GM19023 (cell line): ENCODE data around the gene ANGEL2.
A peak's percentile ranks its signal among the peaks of the same experiment; 100 is the strongest.
"Not testable (repeated sequence)": the region's sequence is repeated elsewhere in the genome, so short reads cannot be mapped to it uniquely, and the experiment has no call there.

Source experiments
- ATAC-seq: cut with Tn5 transposase; IDR thresholded peaks from one replicate; pipeline ENCODE4 v1.9.1; 2021; ENCODE audit warnings: mild to moderate bottlenecking, moderate library complexity; ENCODE audit not compliant: unreplicated experiment

Gene ANGEL2, protein sequence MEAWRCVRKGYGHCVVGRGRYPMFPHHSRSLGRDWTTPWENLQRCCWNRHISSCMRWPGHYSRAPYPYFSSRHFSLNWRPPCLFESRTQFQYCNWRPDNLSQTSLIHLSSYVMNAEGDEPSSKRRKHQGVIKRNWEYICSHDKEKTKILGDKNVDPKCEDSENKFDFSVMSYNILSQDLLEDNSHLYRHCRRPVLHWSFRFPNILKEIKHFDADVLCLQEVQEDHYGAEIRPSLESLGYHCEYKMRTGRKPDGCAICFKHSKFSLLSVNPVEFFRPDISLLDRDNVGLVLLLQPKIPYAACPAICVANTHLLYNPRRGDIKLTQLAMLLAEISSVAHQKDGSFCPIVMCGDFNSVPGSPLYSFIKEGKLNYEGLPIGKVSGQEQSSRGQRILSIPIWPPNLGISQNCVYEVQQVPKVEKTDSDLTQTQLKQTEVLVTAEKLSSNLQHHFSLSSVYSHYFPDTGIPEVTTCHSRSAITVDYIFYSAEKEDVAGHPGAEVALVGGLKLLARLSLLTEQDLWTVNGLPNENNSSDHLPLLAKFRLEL

DNA sequence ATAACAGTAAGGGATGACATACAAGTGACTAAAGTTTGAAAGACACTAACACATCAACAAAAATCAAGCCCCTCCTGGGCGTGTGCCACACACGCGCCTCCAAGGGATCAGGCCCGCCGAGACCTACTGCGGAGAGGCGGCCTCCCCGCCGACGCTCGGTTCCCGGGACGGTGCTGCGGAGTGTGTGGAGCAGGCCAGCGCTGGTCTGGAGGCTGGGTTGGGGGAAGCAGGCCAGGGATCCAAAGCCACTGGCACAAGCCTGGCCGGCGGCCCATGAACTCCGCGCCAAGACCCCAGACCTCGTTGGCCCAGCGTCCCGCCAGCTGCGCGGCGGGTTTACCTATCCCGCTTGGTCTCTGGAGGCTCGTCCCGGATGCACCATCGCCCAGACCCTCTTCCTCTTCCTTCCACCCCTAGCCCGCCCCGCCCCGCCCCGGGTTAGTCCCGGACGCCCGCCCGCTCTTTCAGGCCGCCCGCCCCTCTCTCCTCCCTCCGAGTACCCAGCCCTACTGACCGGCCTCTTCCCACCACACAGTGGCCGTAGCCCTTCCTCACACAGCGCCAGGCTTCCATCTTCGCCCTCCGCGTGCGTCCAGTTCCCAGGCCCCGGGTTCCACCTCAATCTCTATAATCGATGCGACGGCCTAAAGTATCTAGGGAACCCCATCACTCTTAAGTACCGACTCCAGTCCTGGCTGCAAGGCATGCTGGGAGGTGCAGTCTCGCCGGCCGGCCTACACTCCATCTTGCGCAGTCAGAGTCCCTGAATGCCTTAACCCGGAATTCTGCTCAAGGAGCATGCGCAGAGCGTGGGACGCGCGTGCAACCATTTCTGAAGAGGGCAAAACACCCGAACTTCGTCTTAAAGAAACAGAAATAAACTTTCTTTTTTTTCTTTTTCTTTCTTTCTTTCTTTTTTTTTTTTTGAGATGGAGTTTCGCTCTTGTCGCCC is at the start of gene ANGEL2:
TSS of gene ANGEL2 (minus strand) at position 769 of the 952 bp plus-strand sequence. CDS start at position 573, 196 bp downstream.
- peak; percentile 91 for ATAC-seq

DNA sequence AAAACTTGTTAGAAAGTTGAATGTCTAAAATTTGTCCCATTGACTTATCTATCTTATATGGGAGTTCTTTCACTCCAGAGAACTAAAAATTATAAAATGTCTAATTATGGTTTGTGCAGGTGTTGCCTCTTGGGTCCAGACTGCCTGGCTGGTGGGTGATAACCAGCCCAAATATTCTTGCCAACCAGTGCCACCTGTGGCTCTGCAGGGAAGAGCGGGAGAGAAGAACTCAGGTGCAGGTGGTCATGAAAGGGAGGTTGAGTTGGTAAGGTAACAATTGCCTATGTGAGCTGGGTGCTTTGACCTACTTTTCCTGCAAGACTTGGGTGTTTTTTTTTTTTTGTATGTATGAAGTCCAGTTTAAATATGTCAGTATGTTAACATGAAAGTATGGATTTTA is 45.6 kb upstream of the ANGEL2 start:
- ATAC-seq, result no peak

DNA sequence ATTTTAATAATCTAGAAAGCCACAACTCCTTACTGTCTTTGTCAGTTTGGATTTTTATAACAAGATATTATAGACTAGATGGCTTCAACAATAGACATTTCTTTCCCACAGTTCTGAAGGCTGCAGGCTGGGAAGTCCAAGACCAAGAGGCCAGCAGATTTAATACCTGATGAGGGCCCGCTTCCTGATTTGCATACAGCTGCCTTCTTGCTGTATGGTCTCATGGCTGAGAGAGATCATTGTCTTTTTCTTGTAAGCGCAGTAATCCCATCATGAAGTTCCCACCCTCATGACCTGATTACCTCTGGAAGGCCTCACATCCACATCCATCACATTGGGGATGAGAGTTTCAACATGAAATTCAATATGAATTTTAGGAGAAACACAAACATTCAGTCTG is 45.2 kb upstream of the ANGEL2 start:
- ATAC-seq, result no peak

DNA sequence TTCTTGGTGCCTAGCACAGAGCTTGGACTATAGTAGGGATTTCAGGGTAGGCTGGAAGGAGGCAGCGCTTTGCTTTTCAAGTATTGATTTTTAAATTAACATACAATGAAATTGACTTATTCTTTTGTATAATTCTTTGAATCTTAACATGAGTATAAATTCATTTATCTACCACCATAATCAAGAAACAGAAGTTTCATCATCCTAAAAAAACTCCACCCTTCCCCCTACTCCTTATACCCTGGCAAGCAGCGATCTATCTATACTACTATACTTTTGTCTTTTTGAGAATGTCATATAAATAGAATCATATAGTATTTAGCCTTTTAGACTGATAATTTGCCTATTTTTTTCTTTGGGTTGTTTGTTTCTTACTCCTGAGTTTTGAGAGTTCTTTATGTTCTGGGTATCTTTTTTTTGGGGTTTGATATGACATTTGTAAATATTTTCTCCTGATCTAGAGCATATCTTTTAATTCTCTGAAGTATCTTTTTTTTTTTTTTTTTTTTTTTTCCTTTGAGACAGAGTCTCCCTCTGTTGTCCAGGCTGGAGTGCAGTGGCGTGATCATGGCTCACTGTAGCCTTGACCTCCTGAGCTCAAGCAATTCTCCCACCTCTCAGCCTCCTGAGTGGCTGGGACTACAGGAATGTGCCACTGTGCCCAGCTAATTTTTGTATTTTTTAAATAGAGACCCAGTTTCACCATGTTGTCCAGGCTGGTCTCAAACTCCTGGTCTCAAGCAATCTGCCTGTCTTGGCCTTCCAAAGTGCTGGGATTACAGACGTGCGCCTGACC is 41.8 kb upstream of the ANGEL2 start:
- ATAC-seq, result no peak

DNA sequence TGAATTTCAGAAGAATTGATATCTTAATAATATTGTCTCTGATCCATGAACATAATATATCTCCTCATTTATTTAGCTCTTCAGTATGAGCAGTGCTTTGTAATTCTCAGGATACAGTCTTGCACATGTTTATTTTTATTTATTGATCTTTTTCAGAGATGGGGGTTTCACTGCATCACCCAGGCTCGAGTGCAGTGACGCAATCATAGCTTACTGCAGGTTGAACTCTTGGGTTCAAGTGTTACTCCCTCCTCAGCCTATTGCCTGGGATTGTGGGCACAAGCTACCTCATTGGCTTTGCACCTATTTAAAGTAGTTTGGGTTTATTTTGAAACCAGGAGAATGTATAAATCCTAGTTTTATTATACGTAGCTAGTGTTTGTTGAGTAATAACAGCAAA is 40.1 kb upstream of the ANGEL2 start:
- ATAC-seq, result no peak

DNA sequence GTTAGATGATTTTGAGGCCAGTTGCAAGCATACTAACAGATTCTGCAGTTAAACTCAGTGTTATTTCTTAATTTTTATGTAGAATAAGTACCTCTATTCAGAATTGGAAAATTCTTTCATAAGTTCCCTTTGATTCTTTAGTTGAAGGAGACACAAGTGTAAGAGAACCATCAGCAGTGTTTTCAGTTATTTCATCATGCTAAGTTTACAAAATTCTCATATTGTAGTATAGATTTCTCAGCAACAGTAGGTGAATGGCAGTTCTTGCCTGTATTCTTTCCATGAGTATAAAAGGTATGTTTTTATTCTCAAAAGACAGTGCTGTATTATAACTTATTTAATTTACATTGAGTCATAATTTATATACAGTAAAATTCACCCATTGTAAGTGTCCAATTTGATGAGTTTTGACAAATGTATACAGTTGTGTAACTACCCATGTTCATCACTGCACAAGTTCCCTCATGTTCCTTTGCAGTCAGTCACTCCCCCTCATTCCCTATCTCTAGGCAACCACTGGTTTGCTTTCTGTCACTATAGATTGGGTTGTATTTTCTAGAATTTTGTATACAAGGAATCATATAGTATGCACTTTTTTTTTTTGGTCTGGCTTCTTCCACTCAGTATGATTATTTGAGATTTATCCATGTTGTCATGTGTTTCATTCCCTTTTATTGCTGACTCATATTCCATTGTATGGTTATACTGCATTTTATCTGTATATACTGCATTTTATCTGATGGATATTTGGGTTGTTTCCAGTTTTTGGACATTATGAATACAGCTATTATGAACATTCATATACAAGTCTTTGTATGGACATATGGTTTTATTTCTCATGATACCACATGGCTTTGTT is 39.3 kb upstream of the ANGEL2 start:
- no peak for ATAC-seq

DNA sequence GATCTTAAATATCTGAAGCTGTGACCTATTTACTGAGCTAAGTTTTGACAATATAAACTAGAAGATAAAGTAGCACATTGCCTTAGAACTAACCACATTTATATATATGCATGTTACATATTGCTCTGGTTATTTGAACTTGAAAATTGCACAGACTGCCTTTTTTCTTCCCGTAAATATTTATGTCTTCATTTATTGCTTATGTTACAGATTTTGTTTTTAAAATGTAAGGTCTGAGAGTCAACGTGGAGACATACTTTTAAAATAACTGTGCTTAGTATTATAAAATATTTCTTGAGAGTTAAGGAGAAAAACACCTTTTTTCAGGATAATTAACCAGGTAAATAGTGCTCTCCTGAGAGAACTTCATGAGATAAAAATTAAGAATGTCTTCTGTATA is 38.5 kb upstream of the ANGEL2 start:
- no peak for ATAC-seq

DNA sequence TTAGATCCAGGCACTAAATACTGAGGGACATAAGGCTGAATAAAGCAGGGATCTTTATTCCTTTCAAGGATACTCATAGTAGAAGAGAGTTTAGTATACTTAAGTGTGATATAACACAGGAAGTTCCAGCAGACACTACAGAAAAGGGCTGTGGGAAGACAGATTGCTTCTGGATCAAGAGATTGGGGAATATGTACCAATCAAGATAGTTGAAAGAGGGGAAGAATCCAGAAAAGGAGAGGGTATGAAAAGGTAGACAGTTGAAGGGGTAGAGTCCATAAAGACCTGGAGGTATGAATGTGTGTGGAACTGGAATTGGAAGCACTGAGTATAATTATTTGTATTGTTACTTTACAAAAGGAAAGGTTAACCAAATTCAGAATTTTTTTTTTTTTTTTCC is 37.8 kb upstream of the ANGEL2 start:
- no peak for ATAC-seq

DNA sequence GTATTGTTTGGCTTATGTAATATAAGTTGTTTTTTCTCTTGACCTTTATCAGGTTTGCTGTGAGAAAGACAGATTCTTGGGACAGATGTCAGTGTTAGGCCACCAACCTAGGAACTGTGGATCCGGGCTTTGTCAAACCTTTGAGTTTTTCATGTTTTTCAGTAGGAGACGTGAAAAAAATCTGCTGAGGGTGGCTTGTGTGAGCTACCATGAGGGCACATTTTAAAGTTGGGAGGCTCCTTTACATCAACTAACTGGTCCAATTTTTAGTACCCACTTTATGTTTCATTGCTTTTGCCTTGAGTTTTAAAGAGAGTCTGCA is 36.2 kb upstream of the ANGEL2 start:
- ATAC-seq, result no peak

DNA sequence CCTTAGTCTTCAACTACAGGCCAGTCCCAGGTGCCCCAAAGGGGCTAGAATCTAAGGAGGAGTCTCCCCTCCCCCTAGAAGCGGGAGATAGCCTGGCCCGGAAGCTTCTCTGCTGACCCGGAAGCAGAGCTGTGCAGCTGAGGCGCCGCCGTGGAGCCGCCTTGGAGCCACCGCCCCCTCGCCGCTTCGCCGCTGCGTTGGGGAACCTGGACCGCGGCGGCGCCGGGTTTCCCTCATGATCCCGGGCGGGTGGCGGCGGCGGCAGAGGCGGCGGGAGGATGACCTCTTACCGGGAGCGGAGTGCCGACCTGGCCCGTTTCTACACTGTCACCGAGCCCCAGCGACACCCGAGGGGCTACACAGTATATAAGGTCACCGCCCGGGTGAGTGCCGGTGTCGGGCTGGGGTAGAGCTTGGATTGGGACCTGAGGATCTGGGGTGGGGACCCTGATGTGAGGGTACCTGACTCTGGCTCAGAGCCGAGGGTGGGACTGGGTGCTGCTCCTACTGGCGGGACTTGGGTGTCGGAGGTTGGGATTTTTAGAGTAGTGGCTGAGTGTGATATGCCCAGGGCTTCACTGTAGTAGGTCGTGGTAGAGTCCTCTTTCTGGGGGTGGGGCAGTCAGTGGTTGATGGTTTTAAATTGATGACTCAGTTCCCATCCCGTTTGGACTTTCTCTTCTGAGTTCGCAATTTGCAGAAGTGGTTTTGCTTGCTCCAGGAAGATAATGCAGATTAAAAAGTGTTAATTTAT is 35.6 kb upstream of the ANGEL2 start, which contains the start of gene RPS6KC1:
TSS of gene RPS6KC1 (plus strand) at position 115 of the 754 bp plus-strand sequence. CDS start at position 279, 164 bp downstream.
- peak; percentile 99 for ATAC-seq

DNA sequence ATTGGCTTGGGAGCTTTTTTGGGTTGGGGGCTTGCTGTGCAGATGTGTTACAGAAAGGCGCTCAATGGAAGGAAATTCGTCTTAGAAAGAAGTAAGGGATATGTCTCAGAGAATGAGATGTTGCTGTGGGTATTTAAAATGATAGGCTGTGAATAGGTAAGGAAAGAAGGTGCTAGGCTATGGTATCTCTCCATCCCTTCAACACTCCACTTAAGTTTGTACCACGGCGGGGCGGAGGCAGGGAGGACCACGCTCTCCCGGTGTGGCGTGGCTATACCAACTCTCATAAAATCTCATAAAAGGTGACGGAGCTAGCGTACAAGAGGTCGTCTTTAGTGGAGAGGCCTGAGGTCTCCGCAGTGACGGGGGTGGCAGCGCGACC is 35.1 kb upstream of the ANGEL2 start:
- ATAC-seq, result peak; percentile 34

DNA sequence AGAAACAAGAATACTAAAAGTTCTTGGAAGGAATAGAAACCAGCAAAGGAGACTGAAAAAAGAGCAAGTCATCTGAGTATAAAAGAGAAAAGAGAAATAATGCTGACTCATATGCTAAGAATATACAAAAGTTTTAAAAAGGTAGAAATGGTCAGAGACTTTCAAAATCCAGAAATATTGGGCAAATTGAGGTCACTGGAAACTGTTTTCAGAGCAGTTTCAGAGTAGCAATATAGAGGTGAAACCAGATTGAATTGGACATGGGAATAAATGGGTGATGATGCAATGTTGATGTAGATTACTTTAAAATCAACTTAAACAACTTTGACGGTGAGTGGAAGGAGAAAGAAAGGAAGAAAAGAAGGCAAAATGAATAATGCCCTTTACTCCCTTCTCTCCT is 33.6 kb upstream of the ANGEL2 start:
- ATAC-seq, result no peak

DNA sequence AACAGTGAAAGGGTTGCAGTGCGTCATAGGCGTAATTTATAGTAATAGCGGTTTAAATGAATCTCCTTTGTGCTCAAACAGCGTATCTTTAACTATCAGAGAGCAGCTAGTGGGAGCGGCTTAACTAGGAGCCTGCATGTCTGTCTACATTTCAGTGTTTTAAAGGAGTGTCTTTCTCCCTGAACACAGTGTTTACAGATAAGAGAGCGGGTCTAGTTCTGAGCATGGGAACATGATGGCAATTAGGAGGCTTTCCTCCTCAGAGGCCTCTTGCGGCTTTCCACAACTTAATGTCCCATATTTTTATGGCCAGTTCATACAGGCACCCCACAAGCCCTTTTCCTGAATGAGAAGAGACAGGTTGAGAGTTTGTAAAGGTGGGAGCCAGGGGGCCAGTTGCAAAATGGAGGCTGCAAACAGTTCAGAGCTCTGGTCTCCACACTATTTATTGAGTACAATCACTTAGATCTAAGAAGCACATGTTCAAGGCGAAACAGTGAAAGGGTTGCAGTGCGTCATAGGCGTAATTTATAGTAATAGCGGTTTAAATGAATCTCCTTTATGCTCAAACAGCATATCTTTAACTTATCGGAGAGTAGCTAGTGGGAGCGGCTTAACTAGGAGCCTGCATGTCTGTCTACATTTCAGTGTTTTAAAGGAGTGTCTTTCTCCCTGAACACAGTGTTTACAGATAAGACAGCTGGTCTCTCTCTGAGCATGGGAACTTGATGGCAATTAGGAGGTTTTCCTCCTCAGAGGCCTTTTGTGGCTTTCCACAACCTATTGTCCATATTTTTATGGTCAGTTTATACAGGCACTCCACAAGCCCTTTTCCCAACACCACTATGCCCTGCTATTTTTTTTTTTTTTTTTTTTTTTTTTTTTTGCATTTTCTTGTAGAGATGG is 29.9 kb upstream of the ANGEL2 start:
- ATAC-seq, result not testable (repeated sequence)

DNA sequence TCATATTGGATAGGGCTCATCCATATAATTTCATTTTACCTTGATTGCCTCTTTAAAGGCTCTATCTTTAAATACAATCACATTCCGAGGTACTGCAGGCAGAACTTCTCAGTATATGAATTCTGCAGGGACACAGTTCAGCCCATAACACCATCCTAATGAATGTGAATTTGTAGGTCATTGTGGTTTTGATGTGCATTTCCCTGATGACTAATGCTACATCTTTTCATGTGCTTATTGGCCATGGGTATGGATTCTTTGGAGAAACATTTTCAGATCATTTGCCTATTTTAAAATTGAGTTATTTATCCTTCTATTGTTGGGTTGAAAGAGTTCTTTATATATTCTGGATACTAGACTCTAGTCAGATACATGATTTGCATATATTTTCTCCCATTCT is 25.8 kb upstream of the ANGEL2 start:
- no peak for ATAC-seq

DNA sequence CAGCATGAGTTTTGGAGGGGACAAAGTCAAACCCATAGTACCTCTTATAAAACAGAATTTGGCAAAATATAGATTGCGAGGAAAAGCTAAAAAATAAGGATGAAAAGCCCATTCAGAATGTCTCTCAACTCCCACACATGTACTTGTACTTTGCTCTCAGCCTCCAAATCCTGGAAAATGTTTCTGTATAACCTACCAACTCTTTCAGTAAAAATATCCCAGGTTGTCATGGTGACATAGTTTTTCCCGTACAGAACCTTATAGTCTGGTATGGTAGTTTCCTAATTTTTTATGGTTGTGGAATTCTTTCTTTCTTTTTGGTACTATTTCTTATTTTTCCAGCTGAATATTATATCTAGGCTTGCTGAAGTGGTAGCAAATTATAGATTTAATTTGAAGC is 19.9 kb upstream of the ANGEL2 start:
- no peak for ATAC-seq

DNA sequence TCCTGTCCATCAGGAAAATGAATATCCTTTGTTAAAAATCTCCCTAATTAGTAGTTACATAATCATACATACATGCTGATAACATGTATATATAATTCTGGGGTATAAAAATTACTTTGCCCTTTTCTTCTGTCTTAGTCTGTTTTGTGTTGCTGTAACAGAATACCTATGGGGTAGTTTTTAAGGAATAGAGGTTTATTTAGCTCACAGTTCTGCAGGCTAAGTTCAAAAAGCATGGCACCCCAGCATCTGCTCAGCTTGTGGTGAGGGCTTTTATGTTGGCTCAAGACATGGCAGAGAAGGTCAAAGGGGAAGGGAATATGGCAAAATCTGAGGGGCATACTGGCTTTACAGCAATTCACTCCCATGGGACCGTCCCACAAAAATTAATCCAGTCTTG is 19.0 kb upstream of the ANGEL2 start:
- no peak for ATAC-seq

DNA sequence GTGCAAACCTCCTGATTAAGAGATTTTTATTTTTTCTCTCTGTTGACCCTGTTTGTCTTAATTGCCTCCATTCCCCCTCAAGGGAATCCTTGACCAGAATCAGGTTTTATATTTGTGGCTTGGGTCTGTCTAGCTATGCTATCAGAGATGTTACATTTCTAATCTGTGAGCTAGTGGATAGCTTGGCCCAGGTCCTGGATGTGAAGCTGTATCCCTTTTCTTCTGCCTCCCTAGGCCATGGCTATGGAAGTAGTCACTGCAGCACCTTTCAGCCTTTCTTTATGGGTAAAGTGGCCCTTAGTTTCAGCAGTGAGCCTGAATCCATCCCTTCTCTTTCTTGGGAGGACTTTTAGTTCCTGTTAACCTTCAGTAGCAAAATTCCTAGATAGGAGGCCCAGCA is 17.0 kb upstream of the ANGEL2 start:
- no peak for ATAC-seq

DNA sequence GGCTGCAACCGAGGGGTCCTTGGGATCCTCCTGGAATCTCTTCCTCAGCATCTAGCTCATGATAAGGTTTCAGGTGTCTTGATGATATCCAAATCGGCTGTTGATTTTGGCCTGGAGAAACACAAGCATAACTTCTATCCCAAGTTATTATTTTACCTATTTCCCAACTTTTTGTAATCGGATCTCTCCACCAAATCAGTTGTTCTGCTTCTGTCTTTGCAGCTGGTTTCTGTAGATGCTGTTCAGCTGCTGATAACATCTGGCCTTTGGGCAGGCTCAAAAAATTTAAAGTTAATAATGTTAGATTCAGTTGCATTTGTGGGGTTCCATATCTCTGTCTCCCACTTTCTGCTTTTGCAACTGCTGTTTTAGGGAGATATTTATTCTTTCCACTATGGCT is 11.4 kb upstream of the ANGEL2 start:
- ATAC-seq, result not testable (repeated sequence)
